ENCODE measurements around the gene NRG3.

GRCh38 chr10:82918022-82918421 lies 1043.0 kb downstream of the NRG3 start:
- TF ChIP-seq MAX (IDR thresholded peaks at IDR 0.05) (no peak), RAD21 (IDR thresholded peaks at IDR 0.05 in 1 of 2, conservative IDR thresholded peaks at IDR 0.05 in 1 of 2; ENCODE audit: low read depth in 2 of 2, low read length in 2 of 2) (no peak), POLR2A (IDR thresholded peaks at IDR 0.05; ENCODE audit: control extremely low read depth in 1 of 2, low read depth in 2 of 2, low read length in 2 of 2) (no peak), POLR2AphosphoS5 (IDR thresholded peaks at IDR 0.05; ENCODE audit: low read depth, low read length) (no peak), SAP30 (IDR thresholded peaks at IDR 0.05; ENCODE audit: insufficient read depth, insufficient replicate concordance, low read length) (no peak), NRF1 (IDR thresholded peaks at IDR 0.05; ENCODE audit: low read depth, low read length) (no peak), CTCF (IDR thresholded peaks at IDR 0.05; ENCODE audit: control extremely low read depth in 1 of 3, insufficient read depth in 1 of 3, low read depth in 1 of 3, low read length in 3 of 3) (no peak), JUN (IDR thresholded peaks at IDR 0.05; ENCODE audit: low read depth, low read length) (no peak), JUND (IDR thresholded peaks at IDR 0.05; ENCODE audit: low read length) (no peak)
